ENCODE data around the gene HMGXB4. TPM values are rescaled to one million over a fixed set of nuclear protein-coding genes. Genes with fewer than 3 reads are reported as not detected.

The HMGXB4 gene
- total RNA-seq, 1 donor from 2014 or later: 8.6 TPM

DNA sequence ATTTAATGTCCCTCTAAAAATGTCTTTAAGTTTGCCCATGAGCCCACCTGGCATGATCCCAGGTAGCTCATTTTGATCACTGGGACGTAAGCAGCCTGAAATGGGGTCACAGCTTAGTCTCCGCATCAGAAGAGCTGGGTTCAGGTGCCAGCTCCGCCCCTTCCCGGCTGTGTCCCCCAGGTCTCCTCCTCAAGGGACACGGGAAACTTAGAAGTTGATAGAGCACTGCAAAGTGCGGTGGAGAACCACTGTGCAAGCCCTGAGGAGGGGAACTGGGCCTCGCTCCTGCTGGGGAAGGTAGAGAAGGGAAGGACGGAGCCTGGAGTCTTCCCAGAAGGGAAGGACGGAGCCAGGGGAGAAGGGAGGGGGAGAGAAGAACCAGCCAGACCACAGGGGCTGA, 50.1 kb downstream of the HMGXB4 start:
- intact Hi-C loops (cut with micrococcal nuclease): no loop called here
- Histone ChIP-seq H3K27ac (replicated peaks) (peak overlapping the region; percentile 94), H3K4me3 (no peak overlapping the region), H3K9me3 (replicated peaks) (no peaks in the 10 kb centered on the region), H3K27me3 (ENCODE audit: low read depth) (no peaks in the 10 kb centered on the region), H3K36me3 (no peaks in the 10 kb centered on the region), H3K4me1 (peaks cover 87% of the 10 kb centered on the region)
- no peak for DNase-seq
- TF ChIP-seq CTCF (IDR thresholded peaks at IDR 0.05; ENCODE audit: borderline replicate concordance): no peak

DNA sequence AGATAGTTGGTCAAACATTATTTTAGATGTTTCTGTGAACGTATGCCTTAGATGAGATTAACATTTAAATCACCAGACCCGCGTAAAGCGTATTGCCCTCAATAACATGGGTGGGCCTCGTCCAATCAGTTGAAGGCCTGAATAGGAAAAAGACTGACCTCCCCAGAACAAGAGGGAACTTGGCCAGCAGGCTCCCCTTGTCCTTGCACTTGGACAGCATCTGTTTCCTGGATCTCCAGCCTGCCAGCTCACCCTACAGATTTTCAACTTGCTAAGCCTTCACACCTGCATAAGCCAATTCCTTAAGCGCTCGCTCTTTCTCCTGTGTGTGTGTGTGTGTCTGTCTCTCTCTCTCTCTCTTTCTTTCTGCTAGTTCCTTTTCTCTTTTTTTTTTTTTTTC, 50.6 kb downstream of the HMGXB4 start:
- Histone ChIP-seq H3K4me1 (peaks cover 92% of the 10 kb centered on the region), H3K27ac (replicated peaks) (peak overlapping the region; percentile 94), H3K9me3 (replicated peaks) (no peaks in the 10 kb centered on the region), H3K36me3 (no peaks in the 10 kb centered on the region), H3K27me3 (ENCODE audit: low read depth) (no peaks in the 10 kb centered on the region), H3K4me3 (no peak overlapping the region)
- intact Hi-C loops (cut with micrococcal nuclease): no loop called here
- DNase-seq: no peak
- no peak for TF ChIP-seq CTCF (IDR thresholded peaks at IDR 0.05; ENCODE audit: borderline replicate concordance)

DNA sequence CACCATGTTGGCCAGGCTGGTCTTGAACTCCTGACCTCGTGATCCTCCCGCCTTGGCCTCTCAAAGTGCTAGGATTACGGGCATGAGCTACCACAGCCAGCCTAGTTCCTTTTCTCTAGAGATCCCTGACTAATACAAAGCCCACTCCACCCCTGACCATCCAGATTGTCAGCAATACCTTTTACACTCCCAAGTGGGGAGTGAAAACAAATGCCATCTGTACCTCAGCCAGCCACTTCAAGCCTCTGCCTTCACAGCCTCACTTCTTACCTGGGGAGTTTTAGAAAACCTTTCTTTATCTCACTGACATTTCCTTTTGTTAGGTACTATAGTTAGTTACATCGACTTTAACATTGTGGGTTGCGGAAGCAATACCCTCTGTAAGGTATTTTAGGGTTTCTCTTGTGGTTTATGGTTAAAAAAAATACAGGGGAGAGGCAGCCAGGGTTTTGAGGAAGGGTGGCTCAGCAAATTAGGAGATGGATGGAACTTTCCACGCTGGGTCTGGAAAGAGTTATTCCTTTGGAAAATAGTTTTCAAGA, 51.3 kb downstream of the HMGXB4 start:
- no peak overlapping the region for H3K4me3 ChIP-seq
- H3K27ac ChIP-seq (replicated peaks): peak overlapping the region; percentile 94
- no peaks in the 10 kb centered on the region for H3K27me3 ChIP-seq (ENCODE audit: low read depth)
- no peak for TF ChIP-seq CTCF (IDR thresholded peaks at IDR 0.05; ENCODE audit: borderline replicate concordance)
- no peak for DNase-seq
- H3K36me3 ChIP-seq: no peaks in the 10 kb centered on the region
- intact Hi-C loops (cut with micrococcal nuclease): no loop called here
- no peaks in the 10 kb centered on the region for H3K9me3 ChIP-seq (replicated peaks)
- H3K4me1 ChIP-seq: peaks cover 99% of the 10 kb centered on the region

DNA sequence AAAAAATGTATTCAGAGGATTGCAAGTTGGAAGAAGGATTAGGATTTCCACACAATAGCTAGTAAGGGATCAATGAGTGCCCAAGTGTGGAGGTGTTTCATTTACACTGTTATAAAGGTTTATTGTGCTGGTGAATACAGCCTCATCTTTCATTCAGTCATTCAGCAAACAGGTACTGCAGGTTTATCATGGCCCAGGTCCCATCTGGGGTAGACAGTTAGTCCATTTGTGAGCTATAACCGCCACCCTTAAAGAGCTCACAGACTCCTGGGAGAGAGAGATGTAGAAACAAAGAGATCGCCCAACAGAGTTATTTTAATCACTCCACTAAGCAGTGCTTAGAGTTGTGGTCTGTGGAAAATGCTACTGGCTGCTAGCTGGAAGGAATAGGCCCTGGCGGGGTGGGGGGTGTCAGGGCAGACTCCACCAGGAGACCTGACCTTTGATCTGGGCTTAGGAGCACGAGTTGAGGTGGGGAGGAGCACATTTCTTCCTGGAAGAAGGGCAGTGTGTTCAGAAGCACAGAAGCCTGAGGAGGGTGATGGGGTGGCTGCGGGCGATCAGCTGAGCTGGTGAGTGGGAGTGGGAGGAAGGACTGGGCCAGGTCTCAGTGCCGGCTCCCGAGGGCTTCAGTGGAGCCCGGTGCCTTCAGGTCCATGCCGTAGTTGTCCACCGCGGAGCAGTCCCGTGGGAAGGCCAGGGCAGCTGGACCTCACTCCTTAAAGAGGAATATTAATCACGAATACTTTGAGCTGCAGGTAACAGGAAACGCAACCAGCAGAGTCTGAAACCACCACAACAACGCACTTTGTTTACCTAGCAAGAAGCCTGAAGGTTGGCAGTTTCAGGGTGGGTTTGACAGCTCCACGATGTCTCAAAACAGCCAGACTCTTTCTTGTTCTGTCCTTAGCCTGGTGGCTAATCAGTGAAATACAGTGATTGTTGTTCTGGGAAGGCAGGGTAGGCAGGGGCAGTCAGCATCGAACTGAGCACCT, 53.6 kb downstream of the HMGXB4 start:
- no peak overlapping the region for H3K4me3 ChIP-seq
- intact Hi-C loops (cut with micrococcal nuclease): no loop called here
- no peak for DNase-seq
- H3K27ac ChIP-seq (replicated peaks): peak overlapping the region; percentile 94
- H3K36me3 ChIP-seq: no peaks in the 10 kb centered on the region
- no peaks in the 10 kb centered on the region for H3K9me3 ChIP-seq (replicated peaks)
- TF ChIP-seq CTCF (IDR thresholded peaks at IDR 0.05; ENCODE audit: borderline replicate concordance): no peak
- H3K4me1 ChIP-seq: peaks cover 97% of the 10 kb centered on the region
- no peaks in the 10 kb centered on the region for H3K27me3 ChIP-seq (ENCODE audit: low read depth)

DNA sequence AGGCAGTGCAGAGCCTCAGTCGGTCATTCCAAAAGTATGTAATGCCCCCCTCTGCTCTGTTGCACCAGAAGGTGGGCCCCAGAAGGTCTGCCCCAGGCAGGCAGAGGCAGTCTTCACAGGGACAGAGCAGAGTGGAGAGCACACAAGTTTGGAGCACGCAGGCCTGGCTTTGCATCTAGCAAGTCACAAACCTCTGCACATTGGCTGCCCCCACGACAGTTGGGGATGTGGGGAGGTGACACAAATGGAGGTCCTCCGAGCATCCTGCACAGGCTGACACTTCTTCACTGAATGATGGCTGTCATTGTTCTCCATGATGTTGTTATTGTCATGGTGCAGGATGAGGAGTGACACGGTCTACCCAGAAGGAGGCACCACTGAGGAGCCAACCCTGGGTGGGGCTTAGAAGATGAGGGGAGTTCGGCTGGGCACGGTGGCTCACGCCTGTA, 54.3 kb downstream of the HMGXB4 start:
- no peaks in the 10 kb centered on the region for H3K9me3 ChIP-seq (replicated peaks)
- H3K36me3 ChIP-seq: no peaks in the 10 kb centered on the region
- H3K27ac ChIP-seq (replicated peaks): peak overlapping the region; percentile 94
- H3K4me1 ChIP-seq: peaks cover 95% of the 10 kb centered on the region
- no peaks in the 10 kb centered on the region for H3K27me3 ChIP-seq (ENCODE audit: low read depth)
- H3K4me3 ChIP-seq: no peak overlapping the region
- no peak for TF ChIP-seq CTCF (IDR thresholded peaks at IDR 0.05; ENCODE audit: borderline replicate concordance)
- no peak for DNase-seq
- intact Hi-C loops (cut with micrococcal nuclease): no loop called here

Measured in left ventricle myocardium inferior (tissue), 1 donor.